SW 1271 (cell line): ENCODE results near the gene TNFRSF1A.
"Not testable (repeated sequence)": the region's sequence is repeated elsewhere in the genome, so short reads cannot be mapped to it uniquely, and the experiment has no call there.

ENCODE experiments used
- DNase-seq, 2 experiments: peaks; one replicate each; lab custom pipeline; 2025; lab: John Stamatoyannopoulos, UW

TNFRSF1A gene

DNA sequence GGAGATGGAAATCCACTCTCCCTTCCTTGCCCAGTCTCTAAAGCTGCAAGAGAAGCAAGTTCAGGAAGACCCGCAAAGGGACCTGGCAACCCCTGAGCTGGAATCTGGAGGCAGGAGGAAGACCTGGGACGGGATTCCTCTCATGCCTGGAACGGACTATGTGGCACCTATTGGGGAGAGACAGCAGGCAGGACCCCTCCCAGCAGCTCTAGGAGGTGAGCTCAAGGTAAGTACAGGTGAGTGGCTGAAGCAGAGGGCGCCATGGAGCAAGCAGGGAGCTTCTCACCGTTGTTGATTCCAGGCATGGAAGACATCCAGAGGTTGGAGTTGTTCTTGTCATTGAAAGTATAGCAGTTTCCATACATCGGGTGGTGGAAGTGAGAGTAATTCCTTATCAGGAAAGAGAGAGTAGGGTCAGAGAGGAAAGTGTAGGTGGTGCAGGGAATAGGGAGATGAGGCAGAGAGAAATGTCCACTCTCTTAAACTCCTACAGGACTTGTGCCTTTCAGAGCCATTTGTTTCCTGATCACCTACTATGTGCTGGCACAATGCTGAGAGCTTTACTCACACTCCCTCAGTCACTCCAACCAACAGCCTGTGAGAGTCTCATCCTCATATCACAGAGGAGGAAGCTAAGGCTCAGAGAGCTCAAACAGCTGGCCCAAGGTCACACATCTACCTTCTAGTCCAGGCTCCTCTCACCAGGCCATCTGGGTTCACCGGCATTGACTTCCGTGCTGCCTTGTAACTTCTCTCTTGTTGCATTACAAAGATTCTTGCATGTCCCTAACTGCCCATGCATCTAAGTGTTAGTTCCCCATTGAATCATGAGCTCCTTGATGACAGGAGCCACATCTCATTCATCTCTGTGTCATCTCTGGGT lies 13.9 kb upstream of the TNFRSF1A start:
- no peak for DNase-seq

DNA sequence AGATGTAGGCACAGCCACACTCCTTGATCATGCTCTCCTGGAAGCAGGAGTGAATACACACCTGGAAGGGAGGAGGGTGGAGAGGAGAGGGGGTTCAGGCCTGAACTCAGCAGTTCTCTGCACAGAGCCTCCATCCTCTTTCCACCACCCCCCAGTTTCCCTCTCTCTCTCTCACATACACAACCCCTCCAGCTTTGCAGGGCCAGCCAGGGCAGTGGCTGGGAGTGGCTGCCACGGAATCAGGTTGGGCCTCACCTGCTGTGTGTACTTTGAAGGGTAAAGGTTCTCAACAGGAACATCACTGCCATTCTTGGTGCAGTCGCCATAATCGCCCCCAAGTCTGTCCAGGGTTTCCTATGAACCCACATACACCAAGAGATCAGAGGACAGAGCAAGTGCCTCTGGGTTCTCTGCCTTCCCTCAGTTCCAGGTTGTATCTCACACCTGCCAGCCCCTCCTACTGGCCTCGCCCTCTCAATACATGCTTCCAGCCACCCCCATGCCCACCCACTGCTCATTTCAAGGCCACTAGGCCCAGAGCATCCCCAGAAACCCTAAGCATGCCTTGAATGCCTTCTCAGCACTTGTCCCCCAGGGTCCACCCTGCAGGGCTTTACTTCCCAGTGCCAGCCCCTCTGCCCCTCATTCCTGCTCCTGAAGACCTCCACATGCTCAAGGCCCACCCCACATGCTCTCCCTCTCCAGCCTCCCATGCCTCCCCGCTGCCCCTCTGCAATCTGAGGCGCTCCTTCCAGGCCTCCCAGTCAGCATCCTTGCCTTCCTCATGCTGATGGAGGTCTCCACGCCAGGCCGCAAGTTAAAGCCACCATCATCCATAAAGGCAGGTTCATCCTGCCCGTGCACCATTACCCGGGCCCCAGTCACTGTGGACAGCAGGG lies 12.9 kb upstream of the TNFRSF1A start:
- DNase-seq = no peak

DNA sequence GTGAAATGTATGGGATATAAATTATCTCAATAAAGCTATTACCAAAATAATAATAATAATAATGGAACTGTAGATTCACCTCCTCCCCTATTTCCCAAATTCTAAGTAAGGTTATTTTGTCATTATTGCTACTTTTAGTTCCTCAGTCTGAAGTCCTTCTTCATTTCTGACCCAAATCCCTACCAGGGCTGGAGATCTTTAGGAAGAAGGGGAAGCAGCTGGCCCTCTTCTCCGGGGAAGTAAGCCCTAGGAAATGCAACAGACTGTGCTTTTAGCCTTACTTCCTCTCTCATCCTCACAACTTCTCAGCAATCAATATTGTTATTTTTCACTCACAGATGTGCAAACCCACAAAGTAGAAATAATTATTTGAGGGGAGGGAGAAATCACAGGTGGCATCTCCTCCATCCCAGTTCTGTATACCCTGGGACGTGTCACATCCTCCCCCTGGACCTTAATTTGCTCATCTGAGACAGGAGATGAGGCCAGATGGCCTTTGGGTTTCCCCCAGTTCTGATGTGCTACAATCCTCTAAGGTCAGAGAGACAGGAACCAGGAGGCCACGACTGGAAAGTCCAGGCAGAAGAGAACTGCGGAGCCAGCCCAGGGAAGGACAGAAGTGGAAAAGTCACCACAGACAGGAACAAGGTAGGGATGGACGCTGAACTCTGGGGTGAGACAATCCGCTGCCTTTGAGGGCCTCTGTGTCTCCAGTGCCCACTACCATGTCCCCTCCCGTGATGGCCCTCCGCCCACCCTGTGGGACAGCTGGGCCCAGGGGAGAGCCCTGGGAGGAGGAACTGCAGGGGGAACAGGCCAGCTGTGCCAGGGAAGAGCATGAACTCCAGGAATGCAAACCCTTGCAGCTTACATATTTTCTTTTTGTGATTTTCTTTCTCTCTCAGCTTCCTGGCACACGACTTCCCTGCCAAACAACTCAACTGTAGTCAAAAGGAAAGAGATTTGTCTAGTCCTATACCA lies 10.6 kb upstream of the TNFRSF1A start:
- DNase-seq = no peak

DNA sequence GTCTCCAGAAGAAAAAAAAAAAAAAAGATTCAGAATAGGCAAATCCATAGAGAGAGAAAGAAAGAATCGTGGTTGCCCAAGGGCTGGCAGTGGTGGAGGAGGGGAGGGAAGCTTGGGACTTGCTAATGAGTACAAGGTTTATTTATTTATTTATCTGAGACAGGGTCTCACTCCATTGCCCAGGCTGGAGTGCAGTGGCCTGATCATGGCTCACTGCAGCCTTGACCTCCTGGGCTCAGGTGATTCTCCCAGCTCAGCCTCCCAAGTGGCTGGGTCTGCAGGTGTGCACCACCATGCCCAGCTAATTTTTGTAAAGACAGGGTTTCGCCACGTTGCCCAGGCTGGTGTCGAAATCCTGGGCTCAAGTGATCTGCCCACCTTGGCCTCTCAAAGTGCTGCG lies 9.7 kb upstream of the TNFRSF1A start:
- no peak for DNase-seq

DNA sequence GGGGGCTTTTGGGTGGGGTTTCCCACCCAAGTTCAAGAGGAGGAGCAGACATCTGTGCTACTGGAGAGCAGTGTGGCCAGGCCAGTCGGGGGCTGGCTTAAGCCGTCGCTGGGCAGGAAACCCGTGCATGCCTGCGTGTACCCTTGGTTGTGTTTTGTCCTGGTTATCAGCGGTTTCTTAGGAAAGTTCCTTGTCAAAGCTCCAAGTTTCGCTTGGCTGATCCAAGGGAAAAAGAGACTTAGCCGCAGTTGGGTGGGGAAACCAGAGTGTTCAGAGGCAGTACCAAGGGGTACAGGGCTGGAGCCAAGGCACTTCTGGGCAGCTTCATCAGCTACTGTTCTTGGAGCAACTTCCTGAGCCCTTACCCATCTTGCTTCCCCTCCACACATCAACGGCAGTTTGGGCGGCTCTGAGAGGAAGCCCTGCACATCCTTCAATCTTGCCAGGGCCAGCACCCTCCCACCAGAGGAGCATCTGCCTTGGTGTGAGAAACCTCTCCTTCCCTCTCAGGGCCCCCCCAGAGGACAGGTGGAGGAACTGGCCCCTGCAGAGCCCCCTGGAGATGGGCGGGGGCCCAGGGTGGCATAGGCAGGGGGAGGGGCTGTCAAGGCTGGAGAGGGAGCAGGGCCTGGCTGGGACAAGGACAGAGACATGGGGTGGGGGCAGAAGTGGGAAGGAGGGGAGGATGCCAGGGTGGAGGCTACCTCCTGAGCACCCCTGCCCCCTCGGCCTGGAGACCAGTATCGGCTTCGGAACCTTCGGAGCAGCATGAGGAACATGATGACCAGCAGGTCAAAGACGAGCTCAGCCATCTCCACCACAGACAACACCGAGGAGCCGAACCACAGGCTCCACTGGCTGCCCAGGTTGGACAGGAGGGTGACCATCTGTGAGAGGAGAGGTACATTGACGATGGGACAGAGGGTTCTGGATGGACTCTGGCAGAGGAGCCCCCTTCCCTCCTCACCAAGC lies 5.8 kb upstream of the TNFRSF1A start:
- DNase-seq = no peak

DNA sequence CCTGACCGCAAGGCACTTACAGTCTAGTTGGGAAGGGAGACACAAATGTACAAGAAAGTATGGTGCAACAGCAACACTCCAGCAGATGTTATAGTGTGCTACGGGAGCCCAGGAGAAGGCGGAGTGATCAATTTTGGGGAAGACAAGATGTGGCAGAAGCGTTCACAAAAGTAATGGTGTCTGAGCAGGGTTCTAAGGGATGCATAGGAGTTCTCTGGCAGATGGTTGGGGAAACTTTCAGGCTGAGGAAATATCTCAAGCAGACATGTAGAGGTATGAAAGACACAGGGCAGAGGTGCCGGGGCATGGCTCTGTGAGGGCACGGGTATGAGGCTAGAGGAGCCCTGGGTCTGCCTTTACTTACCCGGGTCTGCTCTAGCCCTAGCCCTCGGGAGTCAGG lies 5.1 kb upstream of the TNFRSF1A start:
- no peak for DNase-seq

DNA sequence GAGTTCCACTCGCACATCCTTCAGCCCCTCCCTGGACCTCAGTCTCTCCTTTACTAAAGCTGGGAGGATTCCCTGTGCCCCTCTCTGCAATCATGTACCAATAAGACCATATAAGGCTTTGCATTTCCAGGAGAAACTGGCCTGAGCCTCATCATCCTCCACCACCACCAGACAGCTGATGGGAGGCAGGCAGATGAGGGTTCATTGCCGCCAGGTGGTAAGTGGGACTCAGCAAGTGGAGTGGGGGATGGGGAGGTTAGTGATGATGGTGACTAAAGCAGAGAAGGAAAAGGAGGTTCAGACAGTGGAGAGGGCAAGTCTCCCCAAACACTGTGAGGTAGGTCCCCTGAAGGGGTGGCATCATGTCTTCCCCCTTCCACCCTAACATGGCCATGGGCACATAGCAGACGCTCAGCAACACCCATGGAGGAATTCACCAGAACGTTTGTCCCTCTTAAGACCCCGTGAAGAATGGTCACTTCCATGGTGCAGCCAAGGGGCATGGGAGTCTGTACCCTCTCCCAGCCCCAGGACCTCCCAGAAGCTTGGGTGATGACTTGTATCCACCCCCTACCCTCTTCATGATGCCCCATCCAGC lies 4.5 kb upstream of the TNFRSF1A start:
- DNase-seq = no peak

DNA sequence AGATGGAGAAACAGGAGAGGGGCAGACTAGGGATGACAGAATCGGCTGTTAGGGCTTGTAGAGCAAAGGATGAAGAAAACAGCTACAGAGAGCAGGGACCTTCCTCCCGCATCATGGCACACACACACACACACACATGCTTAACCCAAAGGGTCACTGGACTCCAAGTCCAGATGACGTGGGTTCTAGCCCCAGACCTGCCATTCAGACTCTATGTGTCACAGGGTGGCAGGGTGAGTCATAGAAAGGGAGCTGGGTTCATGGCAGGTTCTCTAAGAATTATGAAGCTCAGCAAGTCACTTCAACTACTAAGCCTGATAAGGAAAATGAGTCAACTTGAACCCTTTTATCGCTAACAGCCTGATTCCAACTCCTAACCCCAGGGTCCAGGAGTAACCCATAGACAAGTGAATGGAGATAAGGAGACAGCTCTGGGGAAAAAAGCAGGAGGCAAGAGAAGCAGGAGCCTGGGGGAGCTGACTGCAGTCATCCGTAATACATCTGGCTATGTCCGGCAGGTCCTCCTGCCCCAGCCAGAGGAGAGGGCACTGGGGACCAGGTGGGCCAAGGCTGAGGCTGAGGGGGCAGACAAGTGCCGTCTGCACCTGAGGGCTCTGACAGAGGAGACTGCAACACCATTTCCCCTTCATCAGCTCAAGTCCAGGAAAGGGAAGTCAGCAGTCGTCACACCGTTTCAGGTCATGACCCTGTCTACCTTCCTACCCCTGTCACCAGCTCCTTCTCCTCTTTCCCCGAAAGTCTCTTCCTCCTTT lies 3.6 kb upstream of the TNFRSF1A start:
- peak; percentile 91 to 93 for DNase-seq

DNA sequence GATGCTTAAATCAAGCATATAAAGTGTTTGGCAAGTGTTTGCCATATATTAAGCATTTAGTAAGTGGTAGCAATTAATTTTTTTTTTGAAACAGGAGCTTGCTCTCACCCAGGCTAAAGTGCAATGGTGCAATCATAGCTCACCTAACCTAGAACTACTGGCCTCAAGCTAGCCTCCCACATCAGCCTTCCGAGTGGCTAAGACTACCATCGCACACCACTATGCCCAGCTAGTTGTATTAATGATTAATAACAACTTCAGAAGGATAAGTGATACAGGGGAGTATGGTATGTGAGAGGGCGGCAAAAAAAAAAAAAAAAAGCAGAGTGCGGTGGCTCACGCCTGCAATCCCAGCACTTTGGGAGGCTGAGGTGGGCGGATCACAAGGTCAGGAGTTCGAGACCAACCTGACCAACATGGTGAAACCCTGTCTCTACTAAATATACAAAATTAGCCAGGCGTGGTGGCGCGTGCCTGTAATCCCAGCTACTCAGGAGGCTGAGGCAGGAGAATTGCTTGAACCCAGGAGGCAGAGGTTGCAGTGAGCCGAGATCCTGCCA lies 2.3 kb upstream of the TNFRSF1A start:
- DNase-seq = not testable (repeated sequence)

DNA sequence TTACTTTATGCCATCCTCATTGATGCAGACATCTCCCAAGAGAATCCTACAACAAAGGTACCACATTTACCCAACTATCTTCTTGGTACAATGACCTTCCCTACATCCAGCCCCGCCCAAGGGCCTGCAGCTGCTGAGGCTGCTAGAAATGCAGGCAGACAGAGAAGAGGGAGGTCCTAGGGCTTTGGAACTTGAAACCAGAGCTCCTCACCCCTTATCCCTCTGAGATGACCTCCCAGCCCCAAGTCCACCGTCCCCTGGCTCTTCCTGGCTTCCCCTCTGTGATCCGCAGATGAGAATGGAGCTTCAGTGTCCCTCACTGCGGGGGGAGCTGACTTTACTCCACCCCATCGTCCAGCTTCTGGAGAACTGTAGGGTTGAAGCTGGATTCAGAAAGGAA lies 1.6 kb upstream of the TNFRSF1A start:
- no peak for DNase-seq

DNA sequence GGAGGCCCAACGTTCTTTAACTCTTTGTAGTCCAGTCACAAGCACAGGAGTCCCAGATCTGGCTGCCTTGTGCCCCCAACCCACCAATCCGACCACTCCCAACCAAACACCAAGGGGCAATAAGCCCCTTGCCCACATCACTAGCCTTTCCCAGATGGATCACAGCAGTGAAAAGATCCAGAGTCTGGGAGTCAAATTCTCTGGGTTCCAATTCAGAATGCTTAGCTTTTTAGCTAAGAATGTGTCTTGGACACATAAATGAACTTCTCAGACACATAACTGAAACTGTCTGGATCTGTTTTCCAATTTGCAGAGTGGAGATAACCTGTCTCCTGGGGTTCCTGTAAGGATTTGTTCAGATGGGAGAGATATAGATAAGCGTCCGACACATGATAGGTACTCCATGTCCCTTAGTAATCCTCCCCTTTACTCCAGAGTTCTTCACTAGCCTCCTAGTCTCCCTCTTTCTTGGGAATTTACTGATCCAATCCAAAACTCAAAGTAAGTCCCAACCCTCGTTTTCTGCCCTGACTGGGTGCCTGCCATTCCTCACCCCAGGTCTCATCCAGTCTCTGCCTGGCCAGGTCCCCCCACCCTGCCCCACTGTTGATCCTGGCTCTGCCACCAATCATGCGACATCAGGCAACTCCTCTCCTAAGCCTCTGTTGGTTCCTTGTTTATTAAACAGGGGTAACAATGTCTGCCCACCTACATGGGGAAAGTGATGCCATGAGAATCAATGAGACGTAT lies 439 bp upstream of the TNFRSF1A start:
- no peak for DNase-seq

DNA sequence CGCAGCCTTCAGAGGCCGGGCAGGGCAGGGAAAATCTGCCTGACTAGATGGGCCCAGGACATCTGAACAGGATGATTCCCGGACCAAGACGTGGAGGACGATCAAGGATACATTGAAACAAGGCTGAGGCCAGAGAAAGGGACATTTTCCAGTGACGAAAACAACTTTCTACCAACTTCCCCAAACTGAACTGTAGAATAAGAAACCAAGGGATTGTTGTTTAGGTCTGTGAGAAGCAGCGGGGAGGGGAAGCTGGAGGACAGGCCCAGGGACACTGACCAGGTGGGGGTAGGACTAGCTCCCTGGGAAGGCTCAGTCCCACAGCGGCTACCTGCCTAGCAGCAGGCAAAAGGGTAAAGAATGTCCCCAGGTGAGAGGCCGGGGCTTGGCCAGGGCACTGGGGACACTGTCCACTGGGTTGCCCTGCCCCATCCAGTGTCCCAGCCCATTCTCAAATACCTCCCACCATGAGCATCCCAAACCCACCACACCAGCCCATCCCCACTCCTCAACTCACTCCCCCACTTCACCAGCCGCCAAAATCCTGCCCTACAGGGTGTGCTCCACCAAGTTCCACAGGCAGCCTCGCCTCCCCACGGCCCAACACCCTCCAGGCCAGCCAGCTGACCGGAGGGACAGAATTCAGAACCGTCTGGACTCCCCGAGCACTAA lies 995 bp downstream of the TNFRSF1A start:
- DNase-seq = no peak

DNA sequence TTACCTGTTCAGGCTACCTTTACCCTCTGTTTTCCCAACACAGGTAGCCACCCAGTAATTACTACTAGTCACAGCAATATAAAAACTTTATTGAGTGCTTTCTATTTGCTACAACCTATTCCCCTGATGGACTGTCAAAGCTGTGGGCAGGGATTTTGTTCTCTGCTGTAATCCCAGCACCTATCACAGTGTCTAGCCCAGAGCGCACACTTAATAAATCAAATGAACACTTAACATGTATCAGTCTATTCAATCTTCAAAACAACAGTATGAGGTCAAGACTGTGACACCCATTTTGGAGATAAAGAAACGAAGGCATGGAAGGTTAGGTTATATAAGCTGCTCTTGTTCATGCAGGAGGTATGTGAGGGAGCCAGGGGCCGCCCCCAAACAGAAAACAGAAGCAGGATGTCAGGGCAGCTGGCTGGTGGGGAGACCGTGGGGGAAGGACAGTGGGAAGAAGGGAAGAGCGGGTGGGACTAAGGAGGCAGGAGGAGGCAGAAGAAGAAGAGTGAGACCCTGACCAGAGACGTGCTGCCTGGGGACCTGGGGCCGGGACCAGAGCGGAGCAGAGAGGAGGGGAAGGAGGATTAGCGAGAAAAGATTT lies 1.7 kb downstream of the TNFRSF1A start:
- DNase-seq = peak; percentile 25 to 44

DNA sequence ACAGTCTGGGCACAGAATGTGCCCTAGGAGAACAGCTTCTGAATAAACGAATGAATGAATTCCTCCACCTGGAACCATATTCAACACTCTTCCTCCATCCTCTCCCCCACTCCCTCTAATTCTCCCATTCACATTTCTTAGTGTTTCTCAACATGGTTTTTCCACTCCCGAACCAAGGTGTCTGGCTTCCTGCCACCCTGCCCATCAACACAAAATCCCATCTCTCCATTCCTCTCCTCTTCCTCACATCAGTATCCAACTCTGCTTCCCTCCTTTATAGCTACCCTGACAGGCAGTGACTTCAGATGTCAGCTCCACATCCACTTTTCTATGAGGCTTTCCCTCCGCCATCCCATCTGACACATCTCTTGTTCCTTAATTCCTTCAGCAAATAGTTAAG lies 2.9 kb downstream of the TNFRSF1A start:
- no peak for DNase-seq

DNA sequence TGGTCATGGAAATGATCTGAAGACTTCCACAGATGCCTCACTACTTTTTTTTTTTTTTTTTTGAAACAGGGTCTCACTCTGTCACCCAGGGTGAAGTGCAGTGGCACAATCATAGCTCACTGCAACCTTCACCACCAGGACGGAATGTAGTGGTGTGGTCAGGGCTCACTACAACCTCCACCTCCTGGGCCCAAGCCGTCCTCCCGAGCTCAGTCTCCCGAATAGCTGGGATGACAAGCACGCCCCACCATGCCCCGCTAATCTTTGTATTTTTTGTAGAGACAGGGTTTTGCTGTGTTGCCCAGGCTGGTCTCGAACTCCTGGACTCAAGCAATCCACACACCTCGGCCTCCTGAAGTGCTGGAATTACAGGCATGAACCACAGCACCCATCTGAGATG lies 3.3 kb downstream of the TNFRSF1A start:
- DNase-seq = not testable (repeated sequence)

DNA sequence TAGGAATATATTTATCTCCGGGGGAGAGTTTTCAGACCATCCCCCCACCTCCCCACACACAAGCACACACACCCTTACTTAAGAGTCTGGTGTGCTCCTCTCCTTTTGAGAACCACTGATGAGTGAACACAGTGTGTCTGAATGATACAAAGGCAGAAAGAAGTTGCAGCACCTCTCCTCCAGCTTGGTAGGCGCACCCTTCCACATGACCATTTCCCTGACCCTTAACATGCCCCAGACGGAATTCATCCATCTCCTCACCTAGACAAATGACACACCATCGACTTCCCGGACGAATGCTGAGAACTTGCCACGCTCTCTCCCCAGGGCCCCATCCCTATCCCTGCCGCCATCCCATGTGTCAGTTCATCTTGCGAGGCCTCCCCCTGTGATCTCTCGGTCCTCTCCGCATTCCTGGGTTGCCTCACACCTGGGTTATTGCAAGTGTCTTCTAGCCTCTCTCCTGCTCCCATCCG lies 3.9 kb downstream of the TNFRSF1A start:
- peak in 1 of 2 experiments; percentile 66 for DNase-seq
